Midbrain (tissue), 1 donor: Measurements from ENCODE around the gene SETDB2.
"Not testable (repeated sequence)": the region's sequence is repeated elsewhere in the genome, so short reads cannot be mapped to it uniquely, and the experiment has no call there.

Experiments used
- DNase-seq: peaks from one replicate; lab custom pipeline; 2025; lab: John Stamatoyannopoulos, UW

SETDB2 gene

GRCh38 chr13:49476529-49476928 lies 32.5 kb downstream of the SETDB2 start:
- no peak for DNase-seq

GRCh38 chr13:49481788-49482187 lies 37.7 kb downstream of the SETDB2 start:
- DNase-seq: no peak

- no peak for DNase-seq
These were observed 44.5 kb downstream of the SETDB2 start for GRCh38 chr13:49488563-49488962.

- DNase-seq: no peak
These were observed 50.6 kb downstream of the SETDB2 start for GRCh38 chr13:49494645-49495044.

GRCh38 chr13:49495783-49496762 lies 52.0 kb downstream of the SETDB2 start, which contains the start of gene PHF11:
PHF11 (plus strand) TSS chr13:49495953; CDS start chr13:49496002, 49 bp downstream.
- DNase-seq: peak; percentile 68

- not testable (repeated sequence) for DNase-seq
These were observed 52.8 kb downstream of the SETDB2 start for GRCh38 chr13:49496837-49497236.

GRCh38 chr13:49497272-49497671 lies 53.2 kb downstream of the SETDB2 start:
- no peak for DNase-seq

GRCh38 chr13:49498206-49498605 lies 54.1 kb downstream of the SETDB2 start:
- DNase-seq: no peak

- DNase-seq: no peak
These were observed 56.0 kb downstream of the SETDB2 start for GRCh38 chr13:49499889-49500660.

- no peak for DNase-seq
These were observed 58.9 kb downstream of the SETDB2 start for GRCh38 chr13:49502954-49503353.

- no peak for DNase-seq
These were observed 59.9 kb downstream of the SETDB2 start for GRCh38 chr13:49503951-49504350.

- DNase-seq: no peak
These were observed 68.5 kb downstream of the SETDB2 start for GRCh38 chr13:49512578-49512977.

GRCh38 chr13:49516467-49516866 lies 72.4 kb downstream of the SETDB2 start:
- DNase-seq: no peak

- DNase-seq: peak; percentile 59
These were observed 73.4 kb downstream of the SETDB2 start for GRCh38 chr13:49517461-49517860.

- DNase-seq: no peak
These were observed 77.2 kb downstream of the SETDB2 start for GRCh38 chr13:49521224-49521623.

- no peak for DNase-seq
These were observed 80.8 kb downstream of the SETDB2 start for GRCh38 chr13:49524740-49525501.

GRCh38 chr13:49527123-49527522 lies 83.0 kb downstream of the SETDB2 start:
- peak; percentile 48 for DNase-seq

GRCh38 chr13:49528161-49528560 lies 84.1 kb downstream of the SETDB2 start:
- no peak for DNase-seq

- peak; percentile 12 for DNase-seq
These were observed 86.4 kb downstream of the SETDB2 start for GRCh38 chr13:49530457-49530856.

- no peak for DNase-seq
These were observed 88.5 kb downstream of the SETDB2 start for GRCh38 chr13:49532593-49532992.

- DNase-seq: no peak
These were observed 88.9 kb downstream of the SETDB2 start for GRCh38 chr13:49533011-49533410.
